Hepatocyte (in vitro differentiated cells): Measurements from ENCODE around the gene HPS3.

Experiments used
- EZH2phosphoT487 ChIP-seq: fragments of 200-600 bp; sonication (generic); IDR thresholded peaks from one replicate; pipeline ENCODE4 v1.6.1; 2018; ENCODE audit warnings: antibody characterized with exemption, mild to moderate bottlenecking, low read depth, moderate library complexity; ENCODE audit not compliant: unreplicated experiment, severe bottlenecking
- TF ChIP-seq, protein P1 (sequence below): fragments of 200-600 bp; sonication (generic); IDR thresholded peaks from 2 replicates; pipeline ENCODE4 v1.5.1; 2016; ENCODE audit warnings: antibody characterized with exemption, mild to moderate bottlenecking; ENCODE audit not compliant: poor library complexity

DNA sequence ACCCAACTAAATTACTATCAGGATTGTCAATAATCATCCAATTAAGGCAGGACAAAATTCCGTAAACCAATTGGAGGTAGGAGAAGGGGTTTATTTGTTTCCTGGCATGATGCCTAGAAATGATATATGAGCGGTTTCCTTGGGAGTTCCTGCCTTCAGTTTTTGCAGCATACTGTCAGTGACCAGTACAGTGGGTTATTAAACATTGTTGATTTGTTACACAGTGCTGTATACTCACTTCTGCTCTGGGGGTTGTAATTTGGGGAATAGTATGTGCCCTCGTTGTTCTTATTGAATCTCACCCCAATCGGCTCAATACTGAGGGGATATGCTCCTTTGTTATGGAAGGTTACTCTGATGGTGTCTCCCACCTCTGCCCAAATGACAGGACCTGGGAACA, 70.0 kb downstream of the HPS3 start:
- TF ChIP-seq, protein P1, sequence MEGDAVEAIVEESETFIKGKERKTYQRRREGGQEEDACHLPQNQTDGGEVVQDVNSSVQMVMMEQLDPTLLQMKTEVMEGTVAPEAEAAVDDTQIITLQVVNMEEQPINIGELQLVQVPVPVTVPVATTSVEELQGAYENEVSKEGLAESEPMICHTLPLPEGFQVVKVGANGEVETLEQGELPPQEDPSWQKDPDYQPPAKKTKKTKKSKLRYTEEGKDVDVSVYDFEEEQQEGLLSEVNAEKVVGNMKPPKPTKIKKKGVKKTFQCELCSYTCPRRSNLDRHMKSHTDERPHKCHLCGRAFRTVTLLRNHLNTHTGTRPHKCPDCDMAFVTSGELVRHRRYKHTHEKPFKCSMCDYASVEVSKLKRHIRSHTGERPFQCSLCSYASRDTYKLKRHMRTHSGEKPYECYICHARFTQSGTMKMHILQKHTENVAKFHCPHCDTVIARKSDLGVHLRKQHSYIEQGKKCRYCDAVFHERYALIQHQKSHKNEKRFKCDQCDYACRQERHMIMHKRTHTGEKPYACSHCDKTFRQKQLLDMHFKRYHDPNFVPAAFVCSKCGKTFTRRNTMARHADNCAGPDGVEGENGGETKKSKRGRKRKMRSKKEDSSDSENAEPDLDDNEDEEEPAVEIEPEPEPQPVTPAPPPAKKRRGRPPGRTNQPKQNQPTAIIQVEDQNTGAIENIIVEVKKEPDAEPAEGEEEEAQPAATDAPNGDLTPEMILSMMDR = no peak
- TF ChIP-seq EZH2phosphoT487 = no peak
